ENCODE measurements around the gene SAMD14.

The SAMD14 gene

DNA sequence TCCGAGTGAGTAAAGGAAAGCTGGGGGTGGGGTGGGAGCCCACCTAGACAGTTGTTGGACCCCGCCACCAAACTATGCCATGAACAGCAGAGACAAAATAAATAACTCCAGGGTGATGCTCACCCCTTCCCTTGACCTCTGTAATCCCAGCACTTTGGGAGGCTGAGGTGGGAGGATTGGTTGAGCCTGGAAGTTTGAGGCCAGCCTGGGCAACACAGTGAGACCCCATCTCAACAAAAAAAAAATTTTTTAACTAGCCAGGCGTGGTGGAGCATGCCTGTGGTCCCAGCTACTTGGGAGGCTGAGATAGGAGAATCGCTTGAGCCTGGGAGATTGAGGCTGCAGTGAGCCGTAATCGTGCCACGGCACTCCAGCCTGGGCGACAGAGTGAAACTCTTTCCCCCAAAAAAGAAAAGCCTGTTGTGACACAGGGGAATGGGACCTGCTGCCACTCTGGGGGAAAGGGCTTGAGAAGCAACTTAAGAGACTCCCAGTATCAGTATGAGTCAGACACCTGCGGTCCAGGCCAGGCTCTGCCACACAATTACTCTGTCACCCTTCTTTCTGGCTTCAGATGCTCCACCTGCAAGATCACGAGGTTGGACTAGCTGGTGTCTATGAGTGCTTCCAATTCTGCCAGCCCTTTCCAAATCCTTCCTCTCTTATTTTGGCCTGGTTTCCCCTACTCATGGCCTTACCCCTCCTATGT lies 40.9 kb upstream of the SAMD14 start:
- no peaks in the 10 kb centered on the region for H3K9me3 ChIP-seq (replicated peaks; ENCODE audit: low read length)
- peaks cover 39% of the 10 kb centered on the region for H3K4me1 ChIP-seq (ENCODE audit: control insufficient read depth, insufficient read depth, low read length)
- H3K36me3 ChIP-seq (ENCODE audit: insufficient read depth, low read length) = no peaks in the 10 kb centered on the region
- H3K9ac ChIP-seq (ENCODE audit: low read depth, low read length) = no peak overlapping the region
- H3K4me3 ChIP-seq (ENCODE audit: low read length) = no peak overlapping the region
- H3K4me2 ChIP-seq (ENCODE audit: low read length) = no peak overlapping the region
- H3K27me3 ChIP-seq (ENCODE audit: control insufficient read depth, insufficient read depth, low read length) = no peaks in the 10 kb centered on the region

GRCh38 chr17:50169881-50170459 lies 40.0 kb upstream of the SAMD14 start:
- Histone ChIP-seq H3K4me3 (ENCODE audit: low read length) (no peak overlapping the region), H3K27me3 (ENCODE audit: control insufficient read depth, insufficient read depth, low read length) (no peaks in the 10 kb centered on the region), H3K4me1 (ENCODE audit: control insufficient read depth, insufficient read depth, low read length) (peaks cover 40% of the 10 kb centered on the region), H3K9me3 (replicated peaks; ENCODE audit: low read length) (no peaks in the 10 kb centered on the region), H3K9ac (ENCODE audit: low read depth, low read length) (no peak overlapping the region), H3K4me2 (ENCODE audit: low read length) (no peak overlapping the region), H3K36me3 (ENCODE audit: insufficient read depth, low read length) (no peaks in the 10 kb centered on the region)

- Histone ChIP-seq H3K4me1 (ENCODE audit: control insufficient read depth, insufficient read depth, low read length) (peaks cover 40% of the 10 kb centered on the region), H3K4me3 (ENCODE audit: low read length) (no peak overlapping the region)
Measured at GRCh38 chr17:50169121-50169764, 39.3 kb upstream of the SAMD14 start.

GRCh38 chr17:50168319-50168718 lies 38.4 kb upstream of the SAMD14 start:
- H3K9me3 ChIP-seq (replicated peaks; ENCODE audit: low read length) = no peaks in the 10 kb centered on the region
- H3K9ac ChIP-seq (ENCODE audit: low read depth, low read length) = no peak overlapping the region
- H3K4me1 ChIP-seq (ENCODE audit: control insufficient read depth, insufficient read depth, low read length) = peaks cover 31% of the 10 kb centered on the region
- H3K4me2 ChIP-seq (ENCODE audit: low read length) = no peak overlapping the region
- H3K36me3 ChIP-seq (ENCODE audit: insufficient read depth, low read length) = no peaks in the 10 kb centered on the region
- H3K4me3 ChIP-seq (ENCODE audit: low read length) = no peak overlapping the region
- H3K27me3 ChIP-seq (ENCODE audit: control insufficient read depth, insufficient read depth, low read length) = no peaks in the 10 kb centered on the region

More at GRCh38 chr17:50169121-50169764, 39.3 kb upstream of the SAMD14 start:
- Histone ChIP-seq H3K9me3 (replicated peaks; ENCODE audit: low read length) (no peaks in the 10 kb centered on the region), H3K27me3 (ENCODE audit: control insufficient read depth, insufficient read depth, low read length) (no peaks in the 10 kb centered on the region), H3K36me3 (ENCODE audit: insufficient read depth, low read length) (no peaks in the 10 kb centered on the region), H3K9ac (ENCODE audit: low read depth, low read length) (no peak overlapping the region), H3K4me2 (ENCODE audit: low read length) (peak overlapping the region; percentile 10)

- Histone ChIP-seq H3K36me3 (ENCODE audit: insufficient read depth, low read length) (no peaks in the 10 kb centered on the region), H3K9me3 (replicated peaks; ENCODE audit: low read length) (no peaks in the 10 kb centered on the region), H3K4me3 (ENCODE audit: low read length) (peak overlapping the region; percentile 53), H3K4me2 (ENCODE audit: low read length) (peak overlapping the region; percentile 68), H3K9ac (ENCODE audit: low read depth, low read length) (peak overlapping the region; percentile 58), H3K4me1 (ENCODE audit: control insufficient read depth, insufficient read depth, low read length) (peaks cover 25% of the 10 kb centered on the region), H3K27me3 (ENCODE audit: control insufficient read depth, insufficient read depth, low read length) (no peaks in the 10 kb centered on the region)
Measured at GRCh38 chr17:50167371-50167770, 37.4 kb upstream of the SAMD14 start.

- no peaks in the 10 kb centered on the region for H3K27me3 ChIP-seq (ENCODE audit: control insufficient read depth, insufficient read depth, low read length)
- H3K4me2 ChIP-seq (ENCODE audit: low read length) = peak overlapping the region; percentile 81
- peaks cover 29% of the 10 kb centered on the region for H3K4me1 ChIP-seq (ENCODE audit: control insufficient read depth, insufficient read depth, low read length)
- peak overlapping the region; percentile 92 for H3K9ac ChIP-seq (ENCODE audit: low read depth, low read length)
- no peaks in the 10 kb centered on the region for H3K36me3 ChIP-seq (ENCODE audit: insufficient read depth, low read length)
- no peaks in the 10 kb centered on the region for H3K9me3 ChIP-seq (replicated peaks; ENCODE audit: low read length)
- H3K4me3 ChIP-seq (ENCODE audit: low read length) = peak overlapping the region; percentile 76
Measured at GRCh38 chr17:50166518-50167181, 36.7 kb upstream of the SAMD14 start.

GRCh38 chr17:50165867-50166517 lies 36.0 kb upstream of the SAMD14 start, which contains the start of gene SGCA:
TSS of gene SGCA (plus strand) at chr17:50166005. CDS start at chr17:50166041, 36 bp downstream.
- peaks cover 33% of the 10 kb centered on the region for H3K4me1 ChIP-seq (ENCODE audit: control insufficient read depth, insufficient read depth, low read length)
- no peaks in the 10 kb centered on the region for H3K27me3 ChIP-seq (ENCODE audit: control insufficient read depth, insufficient read depth, low read length)
- H3K4me3 ChIP-seq (ENCODE audit: low read length) = peak within 1 kb of the TSS; percentile 76
- peak within 1 kb of the TSS; percentile 81 for H3K4me2 ChIP-seq (ENCODE audit: low read length)
- H3K9me3 ChIP-seq (replicated peaks; ENCODE audit: low read length) = no peaks in the 10 kb centered on the region
- no peaks in the 10 kb centered on the region for H3K36me3 ChIP-seq (ENCODE audit: insufficient read depth, low read length)
- peak within 1 kb of the TSS; percentile 92 for H3K9ac ChIP-seq (ENCODE audit: low read depth, low read length)

DNA sequence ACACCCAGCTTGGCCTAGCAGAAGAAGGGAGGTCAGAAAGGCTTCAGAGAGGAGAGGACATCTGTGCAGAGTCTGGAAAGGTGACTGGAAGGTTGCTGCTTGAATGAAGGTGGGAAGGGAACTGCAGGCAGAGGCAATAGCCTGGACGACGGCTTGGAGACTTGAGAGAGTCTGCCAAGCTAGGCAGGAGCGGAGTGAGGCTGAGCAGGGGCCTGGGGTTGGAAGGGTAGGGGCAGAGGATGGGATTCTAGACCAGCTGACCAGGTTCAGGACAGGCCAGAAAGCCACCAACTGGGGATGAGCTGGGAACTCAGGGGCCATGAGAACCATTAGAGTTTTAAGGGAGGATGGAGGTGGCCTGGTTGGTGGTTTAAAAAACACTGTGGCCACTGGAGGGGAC lies 35.5 kb upstream of the SAMD14 start:
- no peaks in the 10 kb centered on the region for H3K27me3 ChIP-seq (ENCODE audit: control insufficient read depth, insufficient read depth, low read length)
- H3K36me3 ChIP-seq (ENCODE audit: insufficient read depth, low read length) = no peaks in the 10 kb centered on the region
- no peaks in the 10 kb centered on the region for H3K9me3 ChIP-seq (replicated peaks; ENCODE audit: low read length)
- peak overlapping the region; percentile 76 for H3K4me3 ChIP-seq (ENCODE audit: low read length)
- peak overlapping the region; percentile 92 for H3K9ac ChIP-seq (ENCODE audit: low read depth, low read length)
- peaks cover 37% of the 10 kb centered on the region for H3K4me1 ChIP-seq (ENCODE audit: control insufficient read depth, insufficient read depth, low read length)
- H3K4me2 ChIP-seq (ENCODE audit: low read length) = peak overlapping the region; percentile 81

GRCh38 chr17:50165066-50165465 lies 35.1 kb upstream of the SAMD14 start:
- Histone ChIP-seq H3K36me3 (ENCODE audit: insufficient read depth, low read length) (no peaks in the 10 kb centered on the region), H3K4me2 (ENCODE audit: low read length) (no peak overlapping the region), H3K4me3 (ENCODE audit: low read length) (no peak overlapping the region), H3K27me3 (ENCODE audit: control insufficient read depth, insufficient read depth, low read length) (no peaks in the 10 kb centered on the region), H3K9me3 (replicated peaks; ENCODE audit: low read length) (no peaks in the 10 kb centered on the region), H3K4me1 (ENCODE audit: control insufficient read depth, insufficient read depth, low read length) (peaks cover 37% of the 10 kb centered on the region), H3K9ac (ENCODE audit: low read depth, low read length) (no peak overlapping the region)

DNA sequence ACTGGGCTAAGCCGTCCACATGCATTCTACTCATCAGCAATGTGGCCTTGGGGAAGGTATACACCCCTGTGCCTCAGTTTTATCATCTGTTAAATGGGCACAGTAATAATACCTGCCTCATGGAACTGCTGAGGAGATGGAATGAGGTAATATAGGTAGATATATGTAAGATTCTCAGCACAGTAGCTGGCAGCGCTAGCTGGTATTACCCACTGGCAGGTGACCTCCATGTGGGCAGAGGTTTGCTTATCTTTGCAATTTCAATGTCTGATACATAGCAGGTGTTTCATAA lies 34.7 kb upstream of the SAMD14 start:
- H3K9me3 ChIP-seq (replicated peaks; ENCODE audit: low read length) = no peaks in the 10 kb centered on the region
- peaks cover 37% of the 10 kb centered on the region for H3K4me1 ChIP-seq (ENCODE audit: control insufficient read depth, insufficient read depth, low read length)
- no peak overlapping the region for H3K4me3 ChIP-seq (ENCODE audit: low read length)
- no peaks in the 10 kb centered on the region for H3K36me3 ChIP-seq (ENCODE audit: insufficient read depth, low read length)
- H3K27me3 ChIP-seq (ENCODE audit: control insufficient read depth, insufficient read depth, low read length) = no peaks in the 10 kb centered on the region
- no peak overlapping the region for H3K4me2 ChIP-seq (ENCODE audit: low read length)
- H3K9ac ChIP-seq (ENCODE audit: low read depth, low read length) = no peak overlapping the region
